MM.1S (cell line): ENCODE data around the gene ATG10.

ENCODE experiments used
- DNase-seq: peaks from one replicate; pipeline ENCODE4 v3.0.0-alpha.2; 2015
- H2AFZ ChIP-seq: fragments of 300-600 bp; sonication (generic); 2 replicates; pipeline ENCODE4 v1.6.0; 2016; ENCODE audit warnings: antibody characterized with exemption, low read length
- H3F3A ChIP-seq: fragments of 300-600 bp; sonication (generic); 2 replicates; pipeline ENCODE4 v1.6.1; 2016; ENCODE audit warnings: mild to moderate bottlenecking, antibody characterized with exemption, low read length, moderate library complexity, mixed read lengths; ENCODE audit not compliant: insufficient read depth
- H3K27ac ChIP-seq: fragments of 300-600 bp; sonication (generic); 2 replicates; pipeline ENCODE4 v1.5.1; 2016; ENCODE audit warnings: mild to moderate bottlenecking, low read length
- H3K27me3 ChIP-seq: fragments of 300-600 bp; sonication (generic); replicated peaks from 2 replicates; pipeline ENCODE4 v1.6.0; 2016; ENCODE audit warnings: low read length; ENCODE audit not compliant: insufficient read depth
- H3K36me3 ChIP-seq: fragments of 300-600 bp; sonication (generic); replicated peaks from 2 replicates; pipeline ENCODE4 v1.6.1; 2016; ENCODE audit warnings: mild to moderate bottlenecking, low read length, mixed read lengths; ENCODE audit not compliant: insufficient read depth
- H3K4me1 ChIP-seq: fragments of 300-600 bp; sonication (generic); 2 replicates; pipeline ENCODE4 v1.6.1; 2016; ENCODE audit warnings: low read length, mixed read lengths
- H3K4me2 ChIP-seq: fragments of 300-600 bp; sonication (generic); 2 replicates; pipeline ENCODE4 v1.6.0; 2016; ENCODE audit warnings: low read depth, low read length
- H3K4me3 ChIP-seq: fragments of 300-600 bp; sonication (generic); 2 replicates; pipeline ENCODE4 v1.5.1; 2016; ENCODE audit warnings: low read length, mixed read lengths
- H3K79me2 ChIP-seq: fragments of 300-600 bp; sonication (generic); 2 replicates; pipeline ENCODE4 v1.6.1; 2016; ENCODE audit warnings: mixed run types, low read length, mixed read lengths
- H3K9ac ChIP-seq: fragments of 300-600 bp; sonication (generic); 2 replicates; pipeline ENCODE4 v1.6.1; 2016; ENCODE audit warnings: low read length, mixed read lengths
- H3K9me2 ChIP-seq: fragments of 300-600 bp; sonication (generic); replicated peaks from 2 replicates; pipeline ENCODE4 v1.6.1; 2016; ENCODE audit warnings: mild to moderate bottlenecking, low read length, mixed read lengths; ENCODE audit not compliant: insufficient read depth
- H3K9me3 ChIP-seq: fragments of 300-600 bp; sonication (generic); replicated peaks from 2 replicates; pipeline ENCODE4 v1.6.1; 2016; ENCODE audit warnings: mild to moderate bottlenecking, low read length, mixed read lengths; ENCODE audit not compliant: insufficient read depth
- H4K20me1 ChIP-seq: fragments of 300-600 bp; sonication (generic); 2 replicates; pipeline ENCODE4 v1.6.1; 2016; ENCODE audit warnings: mild to moderate bottlenecking, low read length, moderate library complexity, mixed read lengths; ENCODE audit not compliant: insufficient read depth
- CTCF ChIP-seq: fragments of 300-600 bp; sonication (generic); IDR thresholded peaks from 2 replicates; pipeline ENCODE4 v1.5.1; 2016; ENCODE audit warnings: antibody characterized with exemption, low read length, mixed read lengths
- EZH2 ChIP-seq: fragments of 300-600 bp; sonication (generic); optimal IDR thresholded peaks from 2 replicates; pipeline ENCODE3; 2017; ENCODE audit warnings: low read depth, mild to moderate bottlenecking, antibody characterized with exemption, low read length, mixed read lengths
- EZH2phosphoT487 ChIP-seq: fragments of 300-600 bp; sonication (generic); IDR thresholded peaks from 2 replicates; pipeline ENCODE4 v1.6.1; 2018; ENCODE audit warnings: antibody characterized with exemption, low read length

Gene ATG10

GRCh38 chr5:81963544-81963943 is 8.3 kb upstream of the ATG10 start:
- Histone ChIP-seq H3K4me3 (no peak overlapping the region), H3K9me2 (no peaks in the 10 kb centered on the region), H3K4me1 (no peaks in the 10 kb centered on the region), H3K27ac (no peak overlapping the region), H3K9me3 (no peaks in the 10 kb centered on the region), H3K36me3 (no peaks in the 10 kb centered on the region), H3K9ac (no peak overlapping the region), H3K79me2 (no peaks in the 10 kb centered on the region), H4K20me1 (no peaks in the 10 kb centered on the region), H2AFZ (no peak overlapping the region), H3F3A (no peaks in the 10 kb centered on the region), H3K27me3 (no peaks in the 10 kb centered on the region), H3K4me2 (no peak overlapping the region)
- no peak for DNase-seq
- no peak for TF ChIP-seq EZH2
- TF ChIP-seq EZH2phosphoT487 = no peak
- TF ChIP-seq CTCF = no peak

DNA sequence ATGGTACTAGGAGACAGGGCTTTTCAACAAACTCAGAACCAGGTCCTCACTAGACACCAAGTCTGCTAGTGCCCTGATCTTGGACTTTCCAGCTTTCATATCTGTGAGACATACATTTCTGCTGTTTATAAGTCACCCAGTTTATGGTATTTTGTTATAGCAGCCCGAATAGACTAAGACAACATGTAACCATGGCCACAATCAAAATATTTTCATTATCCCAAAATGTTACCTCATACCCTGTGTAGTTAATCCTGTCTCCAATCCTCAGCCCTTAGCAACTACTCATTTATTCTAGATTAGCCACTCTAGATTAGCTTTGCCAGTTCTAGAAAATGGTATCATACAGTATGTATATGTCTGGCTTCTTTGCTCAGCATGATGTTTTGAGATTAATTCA is 6.3 kb upstream of the ATG10 start:
- H3F3A ChIP-seq = no peaks in the 10 kb centered on the region
- no peaks in the 10 kb centered on the region for H3K36me3 ChIP-seq
- H3K9me2 ChIP-seq = no peaks in the 10 kb centered on the region
- no peaks in the 10 kb centered on the region for H3K79me2 ChIP-seq
- no peaks in the 10 kb centered on the region for H4K20me1 ChIP-seq
- H3K4me3 ChIP-seq = no peak overlapping the region
- no peak overlapping the region for H2AFZ ChIP-seq
- no peaks in the 10 kb centered on the region for H3K27me3 ChIP-seq
- DNase-seq = no peak
- H3K4me2 ChIP-seq = no peak overlapping the region
- no peak overlapping the region for H3K27ac ChIP-seq
- H3K9me3 ChIP-seq = no peaks in the 10 kb centered on the region
- no peaks in the 10 kb centered on the region for H3K4me1 ChIP-seq
- TF ChIP-seq EZH2phosphoT487 = no peak
- TF ChIP-seq CTCF = no peak
- TF ChIP-seq EZH2 = no peak
- H3K9ac ChIP-seq = no peak overlapping the region

GRCh38 chr5:81969226-81969625 is 2.6 kb upstream of the ATG10 start:
- 0 out of 2 replicates have a peak, but pooled peaks cover 3% of the 10 kb centered on the region for H3K4me1 ChIP-seq
- H3K4me3 ChIP-seq = no peak overlapping the region
- H2AFZ ChIP-seq = no peak overlapping the region
- H3K9ac ChIP-seq = no peak overlapping the region
- no peak for DNase-seq
- TF ChIP-seq EZH2phosphoT487 (no peak), EZH2 (no peak), CTCF (no peak)
- no peaks in the 10 kb centered on the region for H3K27me3 ChIP-seq
- no peaks in the 10 kb centered on the region for H4K20me1 ChIP-seq
- H3K27ac ChIP-seq = no peak overlapping the region
- H3K36me3 ChIP-seq = no peaks in the 10 kb centered on the region
- H3F3A ChIP-seq = peaks cover 9% of the 10 kb centered on the region; the same call in 1 of the 2 replicates
- H3K79me2 ChIP-seq = no peaks in the 10 kb centered on the region
- H3K9me3 ChIP-seq = no peaks in the 10 kb centered on the region
- H3K4me2 ChIP-seq = no peak overlapping the region
- no peaks in the 10 kb centered on the region for H3K9me2 ChIP-seq
